Nephron progenitor cell (in vitro differentiated cells): ENCODE measurements around the gene SMAGP.
"Not testable (repeated sequence)": the region's sequence is repeated elsewhere in the genome, so short reads cannot be mapped to it uniquely, and the experiment has no call there.

ENCODE experiments used
- DNase-seq: peaks from one replicate; pipeline ENCODE4 v3.0.0; 2021
- H3K27ac Mint-ChIP-seq: 2 replicates; pipeline ENCODE4 v1.8.0; 2021; ENCODE audit warnings: mild to moderate bottlenecking, moderate library complexity, mixed read lengths
- H3K27me3 Mint-ChIP-seq: 2 replicates; pipeline ENCODE4 v1.8.0; 2021; ENCODE audit warnings: mild to moderate bottlenecking, low read depth, mixed read lengths; ENCODE audit not compliant: poor library complexity
- H3K36me3 Mint-ChIP-seq: 2 replicates; pipeline ENCODE4 v1.8.0; 2021; ENCODE audit warnings: low read depth, mixed read lengths
- H3K4me1 Mint-ChIP-seq: 2 replicates; pipeline ENCODE4 v1.8.0; 2021; ENCODE audit warnings: mixed read lengths
- H3K4me3 Mint-ChIP-seq: 2 replicates; pipeline ENCODE4 v1.8.0; 2021; ENCODE audit warnings: mild to moderate bottlenecking, moderate library complexity, mixed read lengths
- H3K9me3 Mint-ChIP-seq: 2 replicates; pipeline ENCODE4 v1.8.0; 2021; ENCODE audit warnings: mild to moderate bottlenecking, moderate library complexity, mixed read lengths
- CTCF ChIP-seq: fragments of 200-600 bp; sonication (generic); IDR thresholded peaks from 2 replicates; pipeline ENCODE4 v1.5.0; 2021; ENCODE audit warnings: antibody characterized with exemption

Gene SMAGP

GRCh38 chr12:51232642-51233041, 37.6 kb downstream of the SMAGP start:
- Mint-ChIP-seq H3K4me3 (no peak overlapping the region), H3K9me3 (no peaks in the 10 kb centered on the region), H3K27me3 (peaks cover 18% of the 10 kb centered on the region), H3K4me1 (no peaks in the 10 kb centered on the region), H3K36me3 (no peaks in the 10 kb centered on the region), H3K27ac (no peak overlapping the region)
- TF ChIP-seq CTCF = no peak
- DNase-seq = no peak

- Mint-ChIP-seq H3K27me3 (peaks cover 10% of the 10 kb centered on the region), H3K4me3 (no peak overlapping the region), H3K36me3 (no peaks in the 10 kb centered on the region), H3K27ac (no peak overlapping the region), H3K9me3 (no peaks in the 10 kb centered on the region), H3K4me1 (peaks cover 5% of the 10 kb centered on the region)
- TF ChIP-seq CTCF = no peak
- DNase-seq = no peak
These were observed 41.0 kb downstream of the SMAGP start for GRCh38 chr12:51229116-51229809.

GRCh38 chr12:51227962-51228361, 42.3 kb downstream of the SMAGP start:
- Mint-ChIP-seq H3K27me3 (peaks cover 6% of the 10 kb centered on the region), H3K4me1 (peaks cover 5% of the 10 kb centered on the region), H3K9me3 (no peaks in the 10 kb centered on the region), H3K4me3 (no peak overlapping the region), H3K27ac (no peak overlapping the region), H3K36me3 (no peaks in the 10 kb centered on the region)
- DNase-seq = no peak
- TF ChIP-seq CTCF = no peak

GRCh38 chr12:51227112-51227511, 43.1 kb downstream of the SMAGP start:
- not testable (repeated sequence) for DNase-seq, H3K36me3 Mint-ChIP-seq, H3K27ac Mint-ChIP-seq, H3K4me3 Mint-ChIP-seq, H3K27me3 Mint-ChIP-seq, H3K4me1 Mint-ChIP-seq, H3K9me3 Mint-ChIP-seq

GRCh38 chr12:51225771-51226170, 44.4 kb downstream of the SMAGP start:
- H3K4me1 Mint-ChIP-seq = peaks cover 5% of the 10 kb centered on the region
- H3K27me3 Mint-ChIP-seq = peaks cover 6% of the 10 kb centered on the region
- no peaks in the 10 kb centered on the region for H3K36me3 Mint-ChIP-seq
- no peak for DNase-seq
- no peaks in the 10 kb centered on the region for H3K9me3 Mint-ChIP-seq
- H3K27ac Mint-ChIP-seq = no peak overlapping the region
- H3K4me3 Mint-ChIP-seq = no peak overlapping the region
- TF ChIP-seq CTCF = no peak

- Mint-ChIP-seq H3K27ac (no peak overlapping the region), H3K36me3 (no peaks in the 10 kb centered on the region), H3K27me3 (peaks cover 6% of the 10 kb centered on the region), H3K9me3 (no peaks in the 10 kb centered on the region), H3K4me1 (peaks cover 5% of the 10 kb centered on the region), H3K4me3 (no peak overlapping the region)
- TF ChIP-seq CTCF = no peak
- no peak for DNase-seq
These were observed 45.0 kb downstream of the SMAGP start for GRCh38 chr12:51225234-51225633.
